DOHH2 (cell line): ENCODE measurements around the gene SNX24.

Experiments
- EZH2phosphoT487 ChIP-seq: fragments of 200-600 bp; sonication (generic); IDR thresholded peaks from 2 replicates; pipeline ENCODE4 v1.6.1; 2017; ENCODE audit warnings: borderline replicate concordance, mild to moderate bottlenecking, antibody characterized with exemption, low read length, moderate library complexity, mixed read lengths
- TF ChIP-seq, protein P1 (sequence below): fragments of 200-600 bp; sonication (generic); IDR thresholded peaks from one replicate; pipeline ENCODE4 v1.5.1; 2014; ENCODE audit warnings: antibody characterized with exemption, mild to moderate bottlenecking, low read depth, low read length; ENCODE audit not compliant: poor library complexity, severe bottlenecking

DNA sequence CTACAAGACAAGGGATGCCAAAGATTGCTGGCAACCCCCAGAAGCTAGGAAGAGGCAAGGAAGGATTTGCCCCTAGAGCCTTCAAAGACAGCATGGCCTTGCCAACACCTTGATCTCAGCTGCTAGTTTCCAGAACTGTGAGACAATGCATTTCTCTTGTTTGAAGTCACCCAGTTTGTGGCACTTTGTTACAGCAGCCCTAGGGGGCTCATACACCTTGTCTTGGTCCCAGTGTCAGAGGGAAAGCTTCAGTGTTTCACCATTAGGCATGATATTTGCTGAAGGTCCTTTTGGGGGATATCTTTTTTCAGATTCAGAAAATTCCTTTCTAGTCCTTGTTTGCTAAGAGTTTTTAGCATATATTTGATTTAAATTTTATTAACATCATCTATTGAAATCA is 194.3 kb downstream of the SNX24 start:
- TF ChIP-seq, protein P1, sequence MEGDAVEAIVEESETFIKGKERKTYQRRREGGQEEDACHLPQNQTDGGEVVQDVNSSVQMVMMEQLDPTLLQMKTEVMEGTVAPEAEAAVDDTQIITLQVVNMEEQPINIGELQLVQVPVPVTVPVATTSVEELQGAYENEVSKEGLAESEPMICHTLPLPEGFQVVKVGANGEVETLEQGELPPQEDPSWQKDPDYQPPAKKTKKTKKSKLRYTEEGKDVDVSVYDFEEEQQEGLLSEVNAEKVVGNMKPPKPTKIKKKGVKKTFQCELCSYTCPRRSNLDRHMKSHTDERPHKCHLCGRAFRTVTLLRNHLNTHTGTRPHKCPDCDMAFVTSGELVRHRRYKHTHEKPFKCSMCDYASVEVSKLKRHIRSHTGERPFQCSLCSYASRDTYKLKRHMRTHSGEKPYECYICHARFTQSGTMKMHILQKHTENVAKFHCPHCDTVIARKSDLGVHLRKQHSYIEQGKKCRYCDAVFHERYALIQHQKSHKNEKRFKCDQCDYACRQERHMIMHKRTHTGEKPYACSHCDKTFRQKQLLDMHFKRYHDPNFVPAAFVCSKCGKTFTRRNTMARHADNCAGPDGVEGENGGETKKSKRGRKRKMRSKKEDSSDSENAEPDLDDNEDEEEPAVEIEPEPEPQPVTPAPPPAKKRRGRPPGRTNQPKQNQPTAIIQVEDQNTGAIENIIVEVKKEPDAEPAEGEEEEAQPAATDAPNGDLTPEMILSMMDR, result no peak
- TF ChIP-seq EZH2phosphoT487, result no peak
